Activated naive CD8-positive, alpha-beta T cell treated with anti-CD3 and anti-CD28 coated beads for 36 hours (primary cell): ENCODE data around the gene CLECL1. TPM values are rescaled to one million over a fixed set of nuclear protein-coding genes. Genes with fewer than 3 reads are reported as not detected.
"Not testable (repeated sequence)": the region's sequence is repeated elsewhere in the genome, so short reads cannot be mapped to it uniquely, and the experiment has no call there.

Experiments
- DNase-seq: peaks from one replicate; pipeline ENCODE4 v3.0.0; 2021
- H3K27ac Mint-ChIP-seq: one replicate; pipeline ENCODE4 v1.8.0; 2022; ENCODE audit warnings: mild to moderate bottlenecking, moderate library complexity, mixed read lengths
- H3K27me3 Mint-ChIP-seq: one replicate; pipeline ENCODE4 v1.8.0; 2022; ENCODE audit warnings: mild to moderate bottlenecking, mixed read lengths
- H3K36me3 Mint-ChIP-seq: one replicate; pipeline ENCODE4 v1.8.0; 2021; ENCODE audit warnings: mild to moderate bottlenecking, mixed read lengths
- H3K4me1 Mint-ChIP-seq: one replicate; pipeline ENCODE4 v1.8.0; 2021; ENCODE audit warnings: mixed read lengths
- H3K4me3 Mint-ChIP-seq: one replicate; pipeline ENCODE4 v1.8.0; 2022; ENCODE audit warnings: mild to moderate bottlenecking, moderate library complexity, mixed read lengths
- H3K9me3 Mint-ChIP-seq: one replicate; pipeline ENCODE4 v1.8.0; 2022; ENCODE audit warnings: mixed read lengths
- total RNA-seq, 2 experiments: library from RNA; stranded (reverse); gene quantifications; one replicate each; pipeline ENCODE4 v1.2.3, GENCODE V29; 2021

The CLECL1 gene
- total RNA-seq, 2 experiments from 2014 or later: 6.4 to 7.0 TPM

- Mint-ChIP-seq H3K4me3 (peak overlapping the region; percentile 55), H3K4me1 (peaks cover 57% of the 10 kb centered on the region), H3K9me3 (peaks cover 17% of the 10 kb centered on the region), H3K27ac (peak overlapping the region; percentile 63), H3K36me3 (peaks cover 18% of the 10 kb centered on the region)
- H3K27me3 Mint-ChIP-seq, DNase-seq: not testable (repeated sequence)
Observed at GRCh38 chr12:9739404-9740105, 6.7 kb upstream of the CLECL1 start.

- peaks cover 17% of the 10 kb centered on the region for H3K9me3 Mint-ChIP-seq
- peak overlapping the region; percentile 85 for H3K27ac Mint-ChIP-seq
- H3K4me1 Mint-ChIP-seq: peaks cover 61% of the 10 kb centered on the region
- peak overlapping the region; percentile 49 for H3K4me3 Mint-ChIP-seq
- not testable (repeated sequence) for H3K27me3 Mint-ChIP-seq, DNase-seq
- peaks cover 18% of the 10 kb centered on the region for H3K36me3 Mint-ChIP-seq
Observed at GRCh38 chr12:9738905-9739304, 6.0 kb upstream of the CLECL1 start.

- DNase-seq: no peak
- Mint-ChIP-seq H3K36me3 (peaks cover 23% of the 10 kb centered on the region), H3K27ac (peak overlapping the region; percentile 86), H3K4me1 (peaks cover 59% of the 10 kb centered on the region), H3K27me3 (no peaks in the 10 kb centered on the region), H3K4me3 (peak overlapping the region; percentile 27), H3K9me3 (peaks cover 20% of the 10 kb centered on the region)
Observed at GRCh38 chr12:9736936-9737705, 4.2 kb upstream of the CLECL1 start.

GRCh38 chr12:9735601-9736000 is 2.7 kb upstream of the CLECL1 start:
- Mint-ChIP-seq H3K36me3 (peaks cover 21% of the 10 kb centered on the region), H3K4me3 (no peak overlapping the region), H3K4me1 (peaks cover 67% of the 10 kb centered on the region), H3K27me3 (no peaks in the 10 kb centered on the region), H3K27ac (no peak overlapping the region), H3K9me3 (peaks cover 19% of the 10 kb centered on the region)
- DNase-seq: no peak

- Mint-ChIP-seq H3K27ac (peak overlapping the region; percentile 74), H3K36me3 (peaks cover 7% of the 10 kb centered on the region), H3K9me3 (peaks cover 11% of the 10 kb centered on the region), H3K4me3 (peak overlapping the region; percentile 65), H3K27me3 (no peaks in the 10 kb centered on the region), H3K4me1 (peaks cover 50% of the 10 kb centered on the region)
- DNase-seq: no peak
Observed at GRCh38 chr12:9731797-9732196, 1.1 kb downstream of the CLECL1 start.

GRCh38 chr12:9731393-9731792 is 1.5 kb downstream of the CLECL1 start:
- no peak for DNase-seq
- H3K27me3 Mint-ChIP-seq: no peaks in the 10 kb centered on the region
- H3K4me1 Mint-ChIP-seq: peaks cover 47% of the 10 kb centered on the region
- peaks cover 7% of the 10 kb centered on the region for H3K36me3 Mint-ChIP-seq
- peak overlapping the region; percentile 74 for H3K27ac Mint-ChIP-seq
- H3K4me3 Mint-ChIP-seq: peak overlapping the region; percentile 65
- peaks cover 11% of the 10 kb centered on the region for H3K9me3 Mint-ChIP-seq

GRCh38 chr12:9730591-9730990 is 2.3 kb downstream of the CLECL1 start:
- no peaks in the 10 kb centered on the region for H3K27me3 Mint-ChIP-seq
- H3K27ac Mint-ChIP-seq: no peak overlapping the region
- H3K4me3 Mint-ChIP-seq: no peak overlapping the region
- H3K4me1 Mint-ChIP-seq: peaks cover 43% of the 10 kb centered on the region
- peaks cover 8% of the 10 kb centered on the region for H3K9me3 Mint-ChIP-seq
- peaks cover 7% of the 10 kb centered on the region for H3K36me3 Mint-ChIP-seq
- DNase-seq: no peak

GRCh38 chr12:9730011-9730410 is 2.9 kb downstream of the CLECL1 start:
- H3K27me3 Mint-ChIP-seq: no peaks in the 10 kb centered on the region
- H3K9me3 Mint-ChIP-seq: peaks cover 5% of the 10 kb centered on the region
- no peak for DNase-seq
- H3K36me3 Mint-ChIP-seq: peaks cover 5% of the 10 kb centered on the region
- H3K27ac Mint-ChIP-seq: no peak overlapping the region
- H3K4me3 Mint-ChIP-seq: no peak overlapping the region
- peaks cover 42% of the 10 kb centered on the region for H3K4me1 Mint-ChIP-seq

- DNase-seq: no peak
- H3K4me3 Mint-ChIP-seq: no peak overlapping the region
- peaks cover 3% of the 10 kb centered on the region for H3K9me3 Mint-ChIP-seq
- no peak overlapping the region for H3K27ac Mint-ChIP-seq
- H3K36me3 Mint-ChIP-seq: peaks cover 5% of the 10 kb centered on the region
- H3K27me3 Mint-ChIP-seq: no peaks in the 10 kb centered on the region
- peaks cover 38% of the 10 kb centered on the region for H3K4me1 Mint-ChIP-seq
Observed at GRCh38 chr12:9729082-9729481, 3.8 kb downstream of the CLECL1 start.

GRCh38 chr12:9727813-9728212 is 5.1 kb downstream of the CLECL1 start:
- Mint-ChIP-seq H3K9me3 (peaks cover 2% of the 10 kb centered on the region), H3K27me3 (no peaks in the 10 kb centered on the region), H3K36me3 (peaks cover 2% of the 10 kb centered on the region), H3K4me3 (no peak overlapping the region), H3K27ac (no peak overlapping the region), H3K4me1 (peaks cover 32% of the 10 kb centered on the region)
- DNase-seq: no peak

GRCh38 chr12:9725213-9725870 is 7.6 kb downstream of the CLECL1 start:
- Mint-ChIP-seq H3K9me3 (no peaks in the 10 kb centered on the region), H3K4me3 (no peak overlapping the region), H3K4me1 (peaks cover 26% of the 10 kb centered on the region), H3K27ac (no peak overlapping the region), H3K36me3 (peaks cover 3% of the 10 kb centered on the region), H3K27me3 (no peaks in the 10 kb centered on the region)
- DNase-seq: no peak

GRCh38 chr12:9724023-9724422 is 8.9 kb downstream of the CLECL1 start:
- Mint-ChIP-seq H3K4me3 (no peak overlapping the region), H3K4me1 (peaks cover 23% of the 10 kb centered on the region), H3K9me3 (no peaks in the 10 kb centered on the region), H3K36me3 (peaks cover 3% of the 10 kb centered on the region), H3K27me3 (no peaks in the 10 kb centered on the region), H3K27ac (no peak overlapping the region)
- DNase-seq: no peak

GRCh38 chr12:9721394-9722092 is 11.4 kb downstream of the CLECL1 start:
- Mint-ChIP-seq H3K9me3 (no peaks in the 10 kb centered on the region), H3K27ac (no peak overlapping the region), H3K4me3 (no peak overlapping the region), H3K4me1 (peaks cover 23% of the 10 kb centered on the region), H3K36me3 (peaks cover 3% of the 10 kb centered on the region), H3K27me3 (no peaks in the 10 kb centered on the region)
- no peak for DNase-seq

- Mint-ChIP-seq H3K27me3 (no peaks in the 10 kb centered on the region), H3K27ac (no peak overlapping the region), H3K36me3 (peaks cover 3% of the 10 kb centered on the region), H3K4me3 (no peak overlapping the region), H3K4me1 (peaks cover 32% of the 10 kb centered on the region), H3K9me3 (no peaks in the 10 kb centered on the region)
- no peak for DNase-seq
Observed at GRCh38 chr12:9719790-9720189, 13.1 kb downstream of the CLECL1 start.

GRCh38 chr12:9718968-9719367 is 13.9 kb downstream of the CLECL1 start:
- Mint-ChIP-seq H3K4me1 (peaks cover 32% of the 10 kb centered on the region), H3K4me3 (no peak overlapping the region), H3K9me3 (no peaks in the 10 kb centered on the region), H3K36me3 (peaks cover 3% of the 10 kb centered on the region), H3K27ac (no peak overlapping the region), H3K27me3 (no peaks in the 10 kb centered on the region)
- DNase-seq: no peak
